SH-SY5Y (cell line): Measurements from ENCODE around the gene FAM83F.

Experiments used
- GATA2 ChIP-seq: IDR thresholded peaks from 2 replicates; pipeline ENCODE4 v1.6.1; 2011; ENCODE audit warnings: mild to moderate bottlenecking, low read depth, low read length
- GATA3 ChIP-seq: IDR thresholded peaks from 2 replicates; pipeline ENCODE4 v1.6.1; 2011; ENCODE audit warnings: low read depth, mild to moderate bottlenecking, low read length, moderate library complexity

DNA sequence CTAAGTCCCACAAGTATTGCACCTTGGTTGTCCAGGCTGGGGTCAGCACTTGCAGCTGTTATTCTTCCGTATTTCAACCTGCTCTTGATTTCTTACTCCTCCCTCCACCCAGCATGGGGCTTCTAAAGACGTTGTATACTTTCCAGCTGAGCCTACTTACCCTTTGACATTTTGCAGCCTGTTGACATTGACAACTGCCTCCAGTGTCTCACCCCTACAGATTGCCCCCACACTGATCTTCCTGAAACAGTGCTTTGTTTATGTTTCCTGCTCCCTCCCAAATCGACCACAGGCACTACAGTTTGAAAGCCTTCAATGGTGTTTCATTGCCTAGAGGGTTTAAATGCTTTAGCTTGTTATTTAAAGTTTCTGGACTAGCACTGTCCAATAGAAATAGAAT is 56.6 kb downstream of the FAM83F start:
- no peak for TF ChIP-seq GATA3
- no peak for TF ChIP-seq GATA2
